Esophagus squamous epithelium (tissue), 5 donors: Measurements from ENCODE around the gene EIF4G2. TPM values are rescaled to one million over a fixed set of nuclear protein-coding genes. Genes with fewer than 3 reads are reported as not detected.

Experiments
- DNase-seq: peaks from one replicate; lab custom pipeline; 2025; lab: John Stamatoyannopoulos, UW
- H3K27ac ChIP-seq, 4 donors: fragments of 200-600 bp; sonication (generic); one replicate each; pipeline ENCODE4 v1.5.1; 2016 to 2019; ENCODE audit warnings: mild to moderate bottlenecking in 1 of 4
- H3K27me3 ChIP-seq, 4 donors: fragments of 200-600 bp; sonication (generic); 1 replicate in 3 of 4; 2 replicates in 1 of 4; pipeline versions ENCODE4 v1.5.1 to v1.6.0; 2017 to 2021; ENCODE audit warnings: antibody characterized with exemption in 1 of 4
- H3K36me3 ChIP-seq, 3 donors: fragments of 200-600 bp; sonication (generic); one replicate each; pipeline ENCODE4 v1.5.1; 2016 to 2019
- H3K4me1 ChIP-seq, 3 donors: fragments of 200-600 bp; sonication (generic); one replicate each; pipeline ENCODE4 v1.5.1; 2017 to 2019
- H3K4me3 ChIP-seq, 4 donors: fragments of 200-600 bp; sonication (generic); 1 replicate in 3 of 4; 2 replicates in 1 of 4; pipeline ENCODE4 v1.5.1; 2016 to 2019; ENCODE audit warnings: mild to moderate bottlenecking in 2 of 4, moderate library complexity in 1 of 4
- H3K9me3 ChIP-seq, 3 donors: fragments of 200-600 bp; sonication (generic); one replicate each; pipeline ENCODE4 v1.5.1; 2016 to 2019
- POLR2A ChIP-seq, 4 donors: fragments of 450-650 bp; IDR thresholded peaks; one replicate each; pipeline ENCODE4 v1.6.1; 2017; ENCODE audit warnings: antibody characterized with exemption in 4 of 4, mild to moderate bottlenecking in 4 of 4, moderate library complexity in 3 of 4
- WGBS, 2 donors: methylation state at CpG; one replicate each; pipeline ENCODE4 v1.1.5; 2018; 5-methylcytosine and 5-hydroxymethylcytosine counted together
- intact Hi-C: fragments of 100-400 bp; cut with DNase I; formaldehyde crosslinking; loops from one replicate; pipeline ENCODE4 v1.15.0; 2022
- total RNA-seq, 4 donors: library from RNA; depleted of rRNA; stranded (reverse); fragments of >200 nt; gene quantifications; one replicate each; pipeline ENCODE4 v1.1.0, GENCODE V29; 2016
- TF ChIP-seq, protein P1 (sequence below), 6 experiments: fragments of 450-650 bp in 4 of 6; fragments of 200-600 bp in 2 of 6; sonication (generic) in 2 of 6; IDR thresholded peaks; one replicate each; pipeline ENCODE4 v1.5.1; 2016 to 2019; ENCODE audit warnings: antibody characterized with exemption in 6 of 6, mild to moderate bottlenecking in 4 of 6, moderate library complexity in 4 of 6
- donor health status: DM: yes; HTN: yes; CAD: no.

EIF4G2 gene
- total RNA-seq, 4 donors from 2014 or later, result 476 to 665 (median 547) TPM

DNA sequence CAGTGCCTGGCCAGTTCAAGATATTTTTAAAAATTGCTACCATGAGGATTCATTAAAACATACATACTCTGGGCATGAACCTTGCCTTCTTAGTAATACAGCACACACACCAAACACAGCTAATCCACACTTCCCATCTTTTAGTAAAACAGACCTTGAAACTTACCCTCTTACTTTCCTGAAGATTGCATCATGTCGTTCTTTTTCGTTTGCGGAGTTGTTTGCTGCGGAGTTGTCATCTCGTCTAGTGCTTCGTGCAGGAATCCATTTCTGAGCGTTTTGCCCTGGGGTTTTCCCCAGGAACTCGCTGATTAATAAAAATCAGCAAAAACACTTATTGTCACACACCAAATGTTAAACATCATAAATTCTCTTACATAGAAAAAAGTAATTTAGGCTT, 3.0 kb downstream of the EIF4G2 start:
- no peak for DNase-seq
- intact Hi-C loops, result loop anchor here (5.0 kb wide), 1 partner anchor 122 kb away; no protein-coding TSS in a partner anchor
- H3K27me3 ChIP-seq, result no peaks in the 10 kb centered on the region
- TF ChIP-seq, protein P1, sequence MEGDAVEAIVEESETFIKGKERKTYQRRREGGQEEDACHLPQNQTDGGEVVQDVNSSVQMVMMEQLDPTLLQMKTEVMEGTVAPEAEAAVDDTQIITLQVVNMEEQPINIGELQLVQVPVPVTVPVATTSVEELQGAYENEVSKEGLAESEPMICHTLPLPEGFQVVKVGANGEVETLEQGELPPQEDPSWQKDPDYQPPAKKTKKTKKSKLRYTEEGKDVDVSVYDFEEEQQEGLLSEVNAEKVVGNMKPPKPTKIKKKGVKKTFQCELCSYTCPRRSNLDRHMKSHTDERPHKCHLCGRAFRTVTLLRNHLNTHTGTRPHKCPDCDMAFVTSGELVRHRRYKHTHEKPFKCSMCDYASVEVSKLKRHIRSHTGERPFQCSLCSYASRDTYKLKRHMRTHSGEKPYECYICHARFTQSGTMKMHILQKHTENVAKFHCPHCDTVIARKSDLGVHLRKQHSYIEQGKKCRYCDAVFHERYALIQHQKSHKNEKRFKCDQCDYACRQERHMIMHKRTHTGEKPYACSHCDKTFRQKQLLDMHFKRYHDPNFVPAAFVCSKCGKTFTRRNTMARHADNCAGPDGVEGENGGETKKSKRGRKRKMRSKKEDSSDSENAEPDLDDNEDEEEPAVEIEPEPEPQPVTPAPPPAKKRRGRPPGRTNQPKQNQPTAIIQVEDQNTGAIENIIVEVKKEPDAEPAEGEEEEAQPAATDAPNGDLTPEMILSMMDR (IDR thresholded peaks at IDR 0.05), result no peak
- TF ChIP-seq POLR2A (IDR thresholded peaks at IDR 0.05), result no peak
- 50 to 66% methylated on average over 8 of the region's 8 CpGs for WGBS, 2 donors
- H3K9me3 ChIP-seq, result no peaks in the 10 kb centered on the region
- peaks cover 12 to 73% (median 30%) of the 10 kb centered on the region in 3 donors for H3K4me1 ChIP-seq
- H3K36me3 ChIP-seq, result peaks cover 35 to 67% (median 56%) of the 10 kb centered on the region in 3 donors
- H3K27ac ChIP-seq, result peak overlapping the region in 2 of 4 donors; percentile 99
- H3K4me3 ChIP-seq, result peak overlapping the region in 2 of 4 donors; percentile 92 to 95

DNA sequence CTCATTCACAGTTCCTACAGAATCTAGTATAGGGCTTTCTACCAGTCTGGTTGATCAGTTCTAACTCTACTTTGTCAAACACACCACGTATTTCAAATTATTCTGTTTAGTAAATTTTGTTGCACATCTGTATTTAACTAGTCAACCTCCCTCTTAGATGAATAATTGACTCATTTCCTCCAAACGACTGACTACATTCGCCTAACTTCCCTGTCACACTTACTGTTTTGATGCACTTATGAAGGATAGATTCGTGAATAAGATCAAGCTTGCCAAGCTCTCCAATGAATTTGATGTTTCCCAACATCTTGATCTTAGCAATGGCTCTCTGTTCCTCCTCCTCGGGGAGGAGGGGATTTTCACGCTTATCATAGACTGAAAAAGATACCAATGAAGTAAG, 5.0 kb downstream of the EIF4G2 start:
- no peaks in the 10 kb centered on the region for H3K9me3 ChIP-seq
- DNase-seq, result no peak
- H3K4me1 ChIP-seq, result peaks cover 12 to 83% (median 33%) of the 10 kb centered on the region in 3 donors
- peaks cover 36 to 87% (median 77%) of the 10 kb centered on the region in 3 donors for H3K36me3 ChIP-seq
- 52 to 64% methylated on average over 6 of the region's 6 CpGs for WGBS, 2 donors
- TF ChIP-seq POLR2A (IDR thresholded peaks at IDR 0.05), result no peak
- H3K27ac ChIP-seq, result no peak overlapping the region
- intact Hi-C loops, result no loop called here
- no peak overlapping the region for H3K4me3 ChIP-seq
- H3K27me3 ChIP-seq, result no peaks in the 10 kb centered on the region

DNA sequence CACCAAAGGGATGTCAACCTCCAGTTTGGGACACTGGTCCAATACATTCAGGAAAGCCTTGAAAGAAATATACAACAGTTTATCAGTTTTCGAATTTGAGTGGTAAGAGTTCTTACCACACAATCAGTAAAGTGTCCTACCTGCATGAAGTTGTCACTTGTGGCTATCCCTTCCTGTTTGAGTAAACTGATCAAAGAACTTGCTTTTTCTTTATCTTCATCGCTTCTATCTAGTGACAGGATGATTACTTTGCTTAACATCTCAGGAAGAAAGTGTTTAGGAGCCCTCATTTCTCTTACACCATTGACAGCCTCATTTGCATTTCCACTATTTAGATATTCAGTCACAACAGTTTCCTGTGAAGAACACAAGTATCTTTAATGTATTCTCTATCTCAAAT, 8.4 kb downstream of the EIF4G2 start:
- Histone ChIP-seq H3K9me3 (no peaks in the 10 kb centered on the region), H3K4me3 (no peak overlapping the region), H3K4me1 (peaks cover under 1 to 71% (median 14%) of the 10 kb centered on the region in 3 donors), H3K36me3 (peaks cover 42 to 99% (median 88%) of the 10 kb centered on the region in 3 donors), H3K27me3 (no peaks in the 10 kb centered on the region), H3K27ac (no peak overlapping the region)
- intact Hi-C loops, result no loop called here
- TF ChIP-seq, protein P1 (IDR thresholded peaks at IDR 0.05), result no peak
- no peak for TF ChIP-seq POLR2A (IDR thresholded peaks at IDR 0.05)
- WGBS, 2 donors, result 82 to 86% methylated on average over 2 of the region's 2 CpGs
- no peak for DNase-seq

DNA sequence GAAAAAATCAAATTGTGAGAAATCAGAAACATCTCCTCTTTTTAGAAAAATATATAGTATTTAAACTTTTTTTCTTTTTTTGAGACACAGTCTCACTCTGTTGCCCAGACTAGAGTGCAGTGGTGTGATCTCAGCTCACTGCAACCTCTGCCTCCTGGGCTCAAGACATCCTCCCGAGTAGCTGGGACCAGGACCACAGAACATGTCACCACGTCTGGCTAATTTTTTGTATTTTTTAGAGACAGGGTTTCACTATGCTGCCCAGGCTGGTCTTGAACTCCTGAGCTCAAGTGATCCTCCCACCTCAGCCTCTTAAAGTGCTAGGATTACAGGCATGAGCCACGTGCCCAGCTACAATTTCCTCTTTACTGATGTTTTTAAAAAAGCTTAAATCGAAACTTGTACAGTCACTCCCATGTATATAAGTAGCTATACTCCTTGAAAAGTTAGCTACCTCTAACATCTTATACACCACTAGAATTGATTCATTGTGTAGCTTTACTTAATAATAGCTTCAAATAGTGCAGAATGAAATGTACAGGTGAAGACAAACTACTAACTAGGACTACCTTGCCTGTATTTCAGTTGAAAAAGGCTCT, 10.3 kb downstream of the EIF4G2 start:
- intact Hi-C loops, result no loop called here
- TF ChIP-seq POLR2A (IDR thresholded peaks at IDR 0.05), result no peak
- TF ChIP-seq, protein P1 (IDR thresholded peaks at IDR 0.05), result no peak
- no peaks in the 10 kb centered on the region for H3K27me3 ChIP-seq
- H3K4me1 ChIP-seq, result peaks cover 0 to 53% (median 2%) of the 10 kb centered on the region in 3 donors
- H3K4me3 ChIP-seq, result no peak overlapping the region
- no peaks in the 10 kb centered on the region for H3K9me3 ChIP-seq
- no peak overlapping the region for H3K27ac ChIP-seq
- no peak for DNase-seq
- H3K36me3 ChIP-seq, result peaks cover 27 to 81% (median 71%) of the 10 kb centered on the region in 3 donors
- 55 to 59% methylated on average over 4 of the region's 4 CpGs for WGBS, 2 donors

DNA sequence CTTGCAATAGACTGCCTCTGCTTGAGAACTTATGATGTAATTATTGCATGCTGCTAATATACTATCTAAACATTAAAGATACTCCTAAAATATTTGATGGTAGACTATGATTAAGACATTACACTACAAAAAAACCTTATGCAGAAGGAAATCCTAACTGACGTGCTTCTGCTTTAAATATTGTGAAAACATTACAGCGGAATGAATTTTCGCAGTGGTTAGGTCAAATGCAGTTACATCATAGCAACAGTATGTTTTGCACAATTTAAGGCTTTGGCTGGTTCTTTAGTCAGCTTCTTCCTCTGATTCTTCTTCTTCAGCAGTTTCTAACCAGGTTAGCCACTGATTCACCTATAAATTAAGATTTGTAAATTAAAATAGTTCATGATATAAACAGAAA, 11.2 kb downstream of the EIF4G2 start:
- Histone ChIP-seq H3K9me3 (no peaks in the 10 kb centered on the region), H3K4me3 (no peak overlapping the region), H3K27me3 (no peaks in the 10 kb centered on the region), H3K27ac (no peak overlapping the region), H3K4me1 (peaks cover 1 to 50% (median 2%) of the 10 kb centered on the region in 3 donors), H3K36me3 (peaks cover 18 to 72% (median 62%) of the 10 kb centered on the region in 3 donors)
- TF ChIP-seq, protein P1 (IDR thresholded peaks at IDR 0.05), result no peak
- no peak for TF ChIP-seq POLR2A (IDR thresholded peaks at IDR 0.05)
- intact Hi-C loops, result no loop called here
- DNase-seq, result no peak
- 65 to 75% methylated on average over 3 of the region's 3 CpGs for whole genome bisulfite sequencing, 2 donors
